Measurements from ENCODE around the gene CABP4.

CABP4 gene

DNA sequence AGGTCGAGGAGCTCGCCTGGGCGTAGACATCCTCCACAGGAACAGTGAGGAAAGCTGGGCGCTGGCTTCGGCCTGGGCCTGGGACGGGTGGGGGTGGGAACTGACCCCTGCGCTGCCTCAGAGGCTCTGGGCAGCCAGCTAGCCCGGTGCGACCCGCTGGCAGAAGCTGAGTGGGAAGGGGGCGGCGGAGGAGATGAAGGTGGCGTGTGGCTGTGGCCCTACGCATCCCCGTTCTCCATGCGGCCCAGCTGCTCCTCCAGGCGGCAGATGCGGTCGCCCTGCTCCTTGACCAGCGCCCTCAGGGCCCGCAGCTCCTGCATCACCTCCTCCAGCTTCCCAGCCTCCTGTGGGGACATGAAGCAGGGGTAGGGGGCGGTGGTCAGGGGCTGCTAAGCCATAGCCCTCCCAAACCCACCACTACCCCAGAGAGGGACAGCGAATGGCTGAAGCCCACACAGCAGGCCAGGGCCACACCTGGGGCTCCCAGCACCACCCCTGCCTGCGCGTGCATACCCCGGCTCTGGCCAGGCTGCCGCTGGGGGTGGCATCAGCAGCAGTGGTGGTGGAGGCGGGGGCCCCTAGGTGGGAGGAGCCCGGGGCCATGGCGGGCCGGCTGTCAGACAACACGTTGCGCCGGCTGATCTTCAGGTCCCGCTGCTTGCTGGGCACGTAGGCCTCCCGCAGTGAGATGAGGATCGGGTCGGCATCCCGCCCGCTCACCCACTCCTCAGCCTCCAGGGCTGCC, 16.8 kb upstream of the CABP4 start:
- Histone ChIP-seq H3K27me3 (ENCODE audit: insufficient read depth, low read length) (no peaks in the 10 kb centered on the region), H3K9me2 (ENCODE audit: low read depth, low read length) (no peaks in the 10 kb centered on the region), H3K4me2 (ENCODE audit: low read length) (peak overlapping the region; percentile 89), H3K4me3 (ENCODE audit: low read depth, low read length, poor library complexity, severe bottlenecking) (peak overlapping the region; percentile 79), H4K20me1 (ENCODE audit: insufficient read depth, low read length) (no peaks in the 10 kb centered on the region), H3K4me1 (ENCODE audit: insufficient read depth, low read length, severe bottlenecking) (peaks cover 96% of the 10 kb centered on the region), H3K9me3 (ENCODE audit: low read length) (no peaks in the 10 kb centered on the region), H3K27ac (ENCODE audit: low read depth, low read length, poor library complexity, severe bottlenecking) (peak overlapping the region; percentile 97), H3K36me3 (ENCODE audit: insufficient read depth, low read length) (peaks cover 32% of the 10 kb centered on the region), H3K79me2 (ENCODE audit: insufficient read depth, low read length) (no peaks in the 10 kb centered on the region), H3K9ac (ENCODE audit: low read length) (peak overlapping the region; percentile 92), H3F3A (ENCODE audit: insufficient read depth, low read length) (peaks cover 9% of the 10 kb centered on the region; the same call in 1 of the 2 replicates), H2AFZ (ENCODE audit: low read length) (no peak overlapping the region)
- no peak for TF ChIP-seq EZH2 (IDR thresholded peaks at IDR 0.05; ENCODE audit: borderline replicate concordance, low read length)
- TF ChIP-seq, protein P1, sequence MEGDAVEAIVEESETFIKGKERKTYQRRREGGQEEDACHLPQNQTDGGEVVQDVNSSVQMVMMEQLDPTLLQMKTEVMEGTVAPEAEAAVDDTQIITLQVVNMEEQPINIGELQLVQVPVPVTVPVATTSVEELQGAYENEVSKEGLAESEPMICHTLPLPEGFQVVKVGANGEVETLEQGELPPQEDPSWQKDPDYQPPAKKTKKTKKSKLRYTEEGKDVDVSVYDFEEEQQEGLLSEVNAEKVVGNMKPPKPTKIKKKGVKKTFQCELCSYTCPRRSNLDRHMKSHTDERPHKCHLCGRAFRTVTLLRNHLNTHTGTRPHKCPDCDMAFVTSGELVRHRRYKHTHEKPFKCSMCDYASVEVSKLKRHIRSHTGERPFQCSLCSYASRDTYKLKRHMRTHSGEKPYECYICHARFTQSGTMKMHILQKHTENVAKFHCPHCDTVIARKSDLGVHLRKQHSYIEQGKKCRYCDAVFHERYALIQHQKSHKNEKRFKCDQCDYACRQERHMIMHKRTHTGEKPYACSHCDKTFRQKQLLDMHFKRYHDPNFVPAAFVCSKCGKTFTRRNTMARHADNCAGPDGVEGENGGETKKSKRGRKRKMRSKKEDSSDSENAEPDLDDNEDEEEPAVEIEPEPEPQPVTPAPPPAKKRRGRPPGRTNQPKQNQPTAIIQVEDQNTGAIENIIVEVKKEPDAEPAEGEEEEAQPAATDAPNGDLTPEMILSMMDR (IDR thresholded peaks at IDR 0.05; ENCODE audit: low read length) = no peak

DNA sequence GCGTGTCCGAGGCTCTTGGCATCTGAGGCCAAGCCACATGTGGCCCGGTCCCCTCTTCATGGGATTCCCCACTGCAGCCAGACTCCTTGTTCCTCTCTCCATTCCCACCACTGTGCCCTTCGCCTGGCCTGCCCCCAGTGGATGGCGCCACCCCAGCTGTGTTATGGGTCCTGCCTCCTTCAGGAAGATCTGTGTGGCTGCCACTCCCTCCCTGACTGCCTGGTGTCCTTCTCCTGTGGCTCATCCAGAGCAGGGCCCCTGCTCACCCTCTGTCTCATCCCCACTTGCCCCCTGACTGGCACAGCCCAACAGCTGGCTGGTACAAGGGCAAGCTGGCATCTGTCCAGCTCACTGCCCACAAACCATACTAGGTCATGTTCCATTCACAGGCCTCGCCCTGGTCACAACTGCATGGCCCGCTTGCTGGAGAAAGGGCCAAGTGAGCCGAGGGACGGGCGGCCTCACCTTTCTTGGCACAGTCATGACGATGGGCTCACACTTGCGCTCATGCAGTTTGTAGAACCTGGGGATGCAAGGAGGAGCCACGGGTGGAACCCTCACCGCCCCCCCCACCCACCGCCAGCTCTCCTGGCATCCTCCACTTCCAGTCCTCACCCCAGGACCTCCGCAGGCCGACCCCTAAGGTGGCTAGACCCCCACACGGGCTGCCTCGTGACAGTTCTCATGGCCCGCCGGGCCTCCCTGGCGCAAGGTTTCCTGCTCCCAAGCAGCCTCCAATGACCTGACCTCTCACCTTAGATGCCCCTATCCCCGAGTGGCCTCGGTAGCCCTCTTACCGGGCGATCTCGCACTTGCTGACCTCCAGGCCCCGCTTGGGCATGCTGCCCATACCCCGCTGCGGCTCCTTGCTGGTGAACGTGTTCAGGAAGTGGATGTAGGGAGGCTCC, 15.6 kb upstream of the CABP4 start:
- Histone ChIP-seq H3K36me3 (ENCODE audit: insufficient read depth, low read length) (peaks cover 20% of the 10 kb centered on the region), H3K9me3 (ENCODE audit: low read length) (no peaks in the 10 kb centered on the region), H3K9ac (ENCODE audit: low read length) (peak overlapping the region; percentile 92; the same call in 1 of the 2 replicates), H3K27me3 (ENCODE audit: insufficient read depth, low read length) (no peaks in the 10 kb centered on the region), H3K79me2 (ENCODE audit: insufficient read depth, low read length) (no peaks in the 10 kb centered on the region), H3K4me3 (ENCODE audit: low read depth, low read length, poor library complexity, severe bottlenecking) (peak overlapping the region; percentile 79), H4K20me1 (ENCODE audit: insufficient read depth, low read length) (no peaks in the 10 kb centered on the region), H2AFZ (ENCODE audit: low read length) (no peak overlapping the region), H3K4me1 (ENCODE audit: insufficient read depth, low read length, severe bottlenecking) (peaks cover 94% of the 10 kb centered on the region), H3K4me2 (ENCODE audit: low read length) (peak overlapping the region; percentile 89), H3K27ac (ENCODE audit: low read depth, low read length, poor library complexity, severe bottlenecking) (peak overlapping the region; percentile 97), H3F3A (ENCODE audit: insufficient read depth, low read length) (peaks cover 9% of the 10 kb centered on the region; the same call in 1 of the 2 replicates), H3K9me2 (ENCODE audit: low read depth, low read length) (no peaks in the 10 kb centered on the region)
- TF ChIP-seq EZH2 (IDR thresholded peaks at IDR 0.05; ENCODE audit: borderline replicate concordance, low read length) = no peak
- TF ChIP-seq, protein P1 (IDR thresholded peaks at IDR 0.05; ENCODE audit: low read length) = peak; percentile 40; the same call in 1 of the 2 replicates

DNA sequence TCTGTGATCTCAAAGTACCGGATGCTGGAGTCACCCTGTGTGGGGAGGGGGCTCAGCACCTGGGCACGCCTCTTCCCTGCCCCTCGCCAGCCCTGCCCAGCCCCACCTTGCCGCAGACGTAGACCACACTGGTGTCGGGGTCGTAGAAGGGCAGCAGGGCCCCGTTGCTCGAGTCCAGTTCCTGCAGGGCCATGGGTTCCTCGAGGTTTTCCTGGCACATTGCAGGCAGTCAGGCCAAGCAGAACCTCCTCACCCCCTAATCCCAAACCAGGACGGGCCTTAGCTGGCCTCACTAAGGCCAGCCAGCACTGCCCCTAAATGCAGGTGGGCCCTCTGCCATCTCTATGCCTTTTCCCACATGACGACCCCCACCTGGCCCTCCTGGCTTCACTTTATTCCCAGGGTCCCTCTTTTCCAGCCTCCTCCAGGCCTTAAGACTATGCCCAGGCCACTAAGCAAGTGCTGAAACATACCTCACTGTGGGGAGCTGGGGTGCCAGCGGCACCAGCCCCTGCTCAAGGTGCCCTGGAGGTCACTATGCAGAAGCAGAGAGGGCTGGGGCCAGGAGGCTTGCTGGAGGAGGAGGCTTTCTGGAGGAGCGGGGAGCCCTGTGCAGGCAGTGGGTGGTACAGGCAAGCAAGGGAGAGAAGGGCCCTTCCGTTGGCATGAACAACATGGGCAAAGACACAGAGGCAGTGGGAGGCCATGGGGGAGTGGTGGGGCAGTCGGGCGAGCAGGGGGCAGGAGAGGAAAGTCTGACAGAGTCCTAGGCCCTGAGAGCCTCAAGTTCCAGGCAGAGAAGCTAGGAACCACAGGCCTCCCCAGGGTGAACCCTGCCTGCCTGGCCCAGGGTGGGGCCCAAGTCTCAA, 14.7 kb upstream of the CABP4 start:
- Histone ChIP-seq H3K79me2 (ENCODE audit: insufficient read depth, low read length) (no peaks in the 10 kb centered on the region), H3K9me3 (ENCODE audit: low read length) (no peaks in the 10 kb centered on the region), H3K36me3 (ENCODE audit: insufficient read depth, low read length) (peaks cover 11% of the 10 kb centered on the region), H3K27me3 (ENCODE audit: insufficient read depth, low read length) (no peaks in the 10 kb centered on the region), H3K9ac (ENCODE audit: low read length) (peak overlapping the region; percentile 92; the same call in 1 of the 2 replicates), H3F3A (ENCODE audit: insufficient read depth, low read length) (peaks cover 9% of the 10 kb centered on the region; the same call in 1 of the 2 replicates), H2AFZ (ENCODE audit: low read length) (no peak overlapping the region), H3K27ac (ENCODE audit: low read depth, low read length, poor library complexity, severe bottlenecking) (peak overlapping the region; percentile 97), H3K9me2 (ENCODE audit: low read depth, low read length) (no peaks in the 10 kb centered on the region), H4K20me1 (ENCODE audit: insufficient read depth, low read length) (no peaks in the 10 kb centered on the region), H3K4me2 (ENCODE audit: low read length) (peak overlapping the region; percentile 89), H3K4me3 (ENCODE audit: low read depth, low read length, poor library complexity, severe bottlenecking) (peak overlapping the region; percentile 79), H3K4me1 (ENCODE audit: insufficient read depth, low read length, severe bottlenecking) (peaks cover 94% of the 10 kb centered on the region)
- TF ChIP-seq EZH2 (IDR thresholded peaks at IDR 0.05; ENCODE audit: borderline replicate concordance, low read length) = no peak
- TF ChIP-seq, protein P1 (IDR thresholded peaks at IDR 0.05; ENCODE audit: low read length) = no peak
